HepG2 (cell line): ENCODE measurements around the gene ACSL3. TPM values are rescaled to one million over a fixed set of nuclear protein-coding genes. Genes with fewer than 3 reads are reported as not detected.

ENCODE experiments used
- BCL6 ChIP-seq: IDR thresholded peaks from 2 replicates; pipeline ENCODE4 v1.6.1; 2016; ENCODE audit warnings: missing genetic modification reagents, missing compliant biosample characterization
- BRCA1 ChIP-seq: sonication (generic); formaldehyde crosslinking; IDR thresholded peaks from 2 replicates; pipeline ENCODE4 v1.4.0; 2020; ENCODE audit warnings: missing genetic modification reagents
- GABPA ChIP-seq, 2 experiments: IDR thresholded peaks; 2 replicates each; pipeline ENCODE4 v1.6.1; 2011 to 2016; ENCODE audit warnings: low read depth in 2 of 2, low read length in 1 of 2, missing biosample characterization in 1 of 2, missing genetic modification characterization in 1 of 2
- HHEX ChIP-seq: IDR thresholded peaks from 2 replicates; pipeline ENCODE4 v1.6.1; 2016; ENCODE audit warnings: control low read depth
- IRF2 ChIP-seq: IDR thresholded peaks from 2 replicates; pipeline ENCODE4 v1.6.1; 2018; ENCODE audit warnings: missing genetic modification reagents, missing compliant biosample characterization
- SALL2 ChIP-seq: sonication (generic); formaldehyde crosslinking; IDR thresholded peaks from 2 replicates; pipeline ENCODE4 v1.8.1; 2023; ENCODE audit warnings: mild to moderate bottlenecking, missing genetic modification reagents, inconsistent platforms
- TBX2 ChIP-seq: sonication (generic); formaldehyde crosslinking; IDR thresholded peaks from 2 replicates; pipeline ENCODE4 v1.5.0; 2020; ENCODE audit warnings: missing genetic modification reagents, mild to moderate bottlenecking, borderline replicate concordance
- THYN1 ChIP-seq: sonication (generic); formaldehyde crosslinking; IDR thresholded peaks from 2 replicates; pipeline ENCODE4 v1.8.1; 2023; ENCODE audit warnings: low read depth, mild to moderate bottlenecking, moderate library complexity, missing genetic modification reagents, borderline replicate concordance
- ZBTB38 ChIP-seq: sonication (generic); formaldehyde crosslinking; IDR thresholded peaks from 2 replicates; pipeline ENCODE4 v1.5.1; 2020; ENCODE audit warnings: mild to moderate bottlenecking, missing genetic modification reagents
- ZNF224 ChIP-seq: sonication (generic); formaldehyde crosslinking; IDR thresholded peaks from 2 replicates; pipeline ENCODE4 v1.5.0; 2020; ENCODE audit warnings: mild to moderate bottlenecking, missing genetic modification reagents
- ZNF264 ChIP-seq: sonication (generic); formaldehyde crosslinking; IDR thresholded peaks from 2 replicates; pipeline ENCODE4 v1.4.0; 2020; ENCODE audit warnings: missing genetic modification reagents
- ZNF607 ChIP-seq: sonication (generic); formaldehyde crosslinking; IDR thresholded peaks from 2 replicates; pipeline ENCODE4 v1.5.1; 2020; ENCODE audit warnings: missing genetic modification reagents, mild to moderate bottlenecking, borderline replicate concordance
- ZSCAN29 ChIP-seq: sonication (generic); formaldehyde crosslinking; conservative IDR thresholded peaks from 2 replicates; pipeline ENCODE4 v1.4.0; 2020; ENCODE audit warnings: mild to moderate bottlenecking, missing genetic modification reagents
- polyA plus RNA-seq, 8 experiments: library from polyadenylated mRNA; depleted of rRNA in 3 of 8; stranded (reverse) in 7 of 8; unstranded in 1 of 8; fragments of >200 nt; fragmentation: Illumina TruSeq in 4 of 8; extraction: Trizol in 4 of 8; gene quantifications; 2 replicates each; pipeline versions ENCODE4 v1.2.1 to v1.2.3, GENCODE V29; 2011 to 2016; ENCODE audit warnings: low read depth in 4 of 8, missing spikeins in 1 of 8, mixed read lengths in 1 of 8; ENCODE audit not compliant: insufficient read depth in 1 of 8
- total RNA-seq, 5 experiments: library from RNA; depleted of rRNA; stranded (reverse); fragments of >200 nt; fragmentation: Illumina TruSeq; extraction: Trizol; gene quantifications; 2 replicates each; pipeline ENCODE4 v1.2.3, GENCODE V29; 2016; ENCODE audit warnings: low read depth in 1 of 5
- TF ChIP-seq, protein P1 (sequence below): sonication (generic); formaldehyde crosslinking; IDR thresholded peaks from 2 replicates; pipeline ENCODE4 v1.5.0; 2020; ENCODE audit warnings: mild to moderate bottlenecking, missing genetic modification reagents, borderline replicate concordance
- TF ChIP-seq, protein P2 (sequence below): sonication (generic); formaldehyde crosslinking; IDR thresholded peaks from 2 replicates; pipeline ENCODE4 v1.8.1; 2022; ENCODE audit warnings: low read depth, mild to moderate bottlenecking, missing genetic modification reagents
- TF ChIP-seq, protein P3 (sequence below): IDR thresholded peaks from 2 replicates; pipeline ENCODE4 v1.6.1; 2016; ENCODE audit warnings: low read depth
- TF ChIP-seq, protein P4 (sequence below): IDR thresholded peaks from 2 replicates; pipeline ENCODE4 v1.6.1; 2016

ACSL3 gene
- total and polyA plus RNA-seq, 2 of the 13 experiments (the other 11 are each of a cell fraction or from before 2014, with no cell fraction given): 305 to 365 TPM

- TF ChIP-seq, protein P1, sequence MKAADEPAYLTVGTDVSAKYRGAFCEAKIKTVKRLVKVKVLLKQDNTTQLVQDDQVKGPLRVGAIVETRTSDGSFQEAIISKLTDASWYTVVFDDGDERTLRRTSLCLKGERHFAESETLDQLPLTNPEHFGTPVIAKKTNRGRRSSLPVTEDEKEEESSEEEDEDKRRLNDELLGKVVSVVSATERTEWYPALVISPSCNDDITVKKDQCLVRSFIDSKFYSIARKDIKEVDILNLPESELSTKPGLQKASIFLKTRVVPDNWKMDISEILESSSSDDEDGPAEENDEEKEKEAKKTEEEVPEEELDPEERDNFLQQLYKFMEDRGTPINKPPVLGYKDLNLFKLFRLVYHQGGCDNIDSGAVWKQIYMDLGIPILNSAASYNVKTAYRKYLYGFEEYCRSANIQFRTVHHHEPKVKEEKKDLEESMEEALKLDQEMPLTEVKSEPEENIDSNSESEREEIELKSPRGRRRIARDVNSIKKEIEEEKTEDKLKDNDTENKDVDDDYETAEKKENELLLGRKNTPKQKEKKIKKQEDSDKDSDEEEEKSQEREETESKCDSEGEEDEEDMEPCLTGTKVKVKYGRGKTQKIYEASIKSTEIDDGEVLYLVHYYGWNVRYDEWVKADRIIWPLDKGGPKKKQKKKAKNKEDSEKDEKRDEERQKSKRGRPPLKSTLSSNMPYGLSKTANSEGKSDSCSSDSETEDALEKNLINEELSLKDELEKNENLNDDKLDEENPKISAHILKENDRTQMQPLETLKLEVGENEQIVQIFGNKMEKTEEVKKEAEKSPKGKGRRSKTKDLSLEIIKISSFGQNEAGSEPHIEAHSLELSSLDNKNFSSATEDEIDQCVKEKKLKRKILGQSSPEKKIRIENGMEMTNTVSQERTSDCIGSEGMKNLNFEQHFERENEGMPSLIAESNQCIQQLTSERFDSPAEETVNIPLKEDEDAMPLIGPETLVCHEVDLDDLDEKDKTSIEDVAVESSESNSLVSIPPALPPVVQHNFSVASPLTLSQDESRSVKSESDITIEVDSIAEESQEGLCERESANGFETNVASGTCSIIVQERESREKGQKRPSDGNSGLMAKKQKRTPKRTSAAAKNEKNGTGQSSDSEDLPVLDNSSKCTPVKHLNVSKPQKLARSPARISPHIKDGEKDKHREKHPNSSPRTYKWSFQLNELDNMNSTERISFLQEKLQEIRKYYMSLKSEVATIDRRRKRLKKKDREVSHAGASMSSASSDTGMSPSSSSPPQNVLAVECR (CRISPR knock-in tag): no peak; the same call in 1 of the 2 replicates
- TF ChIP-seq, protein P2, sequence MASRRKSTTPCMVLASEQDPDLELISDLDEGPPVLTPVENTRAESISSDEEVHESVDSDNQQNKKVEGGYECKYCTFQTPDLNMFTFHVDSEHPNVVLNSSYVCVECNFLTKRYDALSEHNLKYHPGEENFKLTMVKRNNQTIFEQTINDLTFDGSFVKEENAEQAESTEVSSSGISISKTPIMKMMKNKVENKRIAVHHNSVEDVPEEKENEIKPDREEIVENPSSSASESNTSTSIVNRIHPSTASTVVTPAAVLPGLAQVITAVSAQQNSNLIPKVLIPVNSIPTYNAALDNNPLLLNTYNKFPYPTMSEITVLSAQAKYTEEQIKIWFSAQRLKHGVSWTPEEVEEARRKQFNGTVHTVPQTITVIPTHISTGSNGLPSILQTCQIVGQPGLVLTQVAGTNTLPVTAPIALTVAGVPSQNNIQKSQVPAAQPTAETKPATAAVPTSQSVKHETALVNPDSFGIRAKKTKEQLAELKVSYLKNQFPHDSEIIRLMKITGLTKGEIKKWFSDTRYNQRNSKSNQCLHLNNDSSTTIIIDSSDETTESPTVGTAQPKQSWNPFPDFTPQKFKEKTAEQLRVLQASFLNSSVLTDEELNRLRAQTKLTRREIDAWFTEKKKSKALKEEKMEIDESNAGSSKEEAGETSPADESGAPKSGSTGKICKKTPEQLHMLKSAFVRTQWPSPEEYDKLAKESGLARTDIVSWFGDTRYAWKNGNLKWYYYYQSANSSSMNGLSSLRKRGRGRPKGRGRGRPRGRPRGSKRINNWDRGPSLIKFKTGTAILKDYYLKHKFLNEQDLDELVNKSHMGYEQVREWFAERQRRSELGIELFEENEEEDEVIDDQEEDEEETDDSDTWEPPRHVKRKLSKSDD (CRISPR knock-in tag): no peak
- TF ChIP-seq GABPA (IDR thresholded peaks at IDR 0.05; ENCODE audit: low read depth, low read length) (no peak), GABPA (CRISPR knock-in tag; IDR thresholded peaks at IDR 0.05; ENCODE audit: low read depth) (peak; percentile 58), ZBTB38 (no peak), ZNF264 (CRISPR knock-in tag) (peak; percentile 79), SALL2 (CRISPR knock-in tag) (no peak), THYN1 (CRISPR knock-in tag) (0 out of 2 replicates have a peak, but pooled peaks have one; percentile 48), BCL6 (peak; percentile 95), HHEX (no peak), IRF2 (CRISPR knock-in tag) (peak; percentile 54; the same call in 1 of the 2 replicates), ZNF607 (no peak; the same call in 1 of the 2 replicates), ZNF224 (CRISPR knock-in tag) (no peak), ZSCAN29 (CRISPR knock-in tag) (peak; percentile 76; the same call in 1 of the 2 replicates), TBX2 (CRISPR knock-in tag) (peak; percentile 58; the same call in 1 of the 2 replicates), BRCA1 (CRISPR knock-in tag) (peak; percentile 83; the same call in 1 of the 2 replicates)
- TF ChIP-seq, protein P3, sequence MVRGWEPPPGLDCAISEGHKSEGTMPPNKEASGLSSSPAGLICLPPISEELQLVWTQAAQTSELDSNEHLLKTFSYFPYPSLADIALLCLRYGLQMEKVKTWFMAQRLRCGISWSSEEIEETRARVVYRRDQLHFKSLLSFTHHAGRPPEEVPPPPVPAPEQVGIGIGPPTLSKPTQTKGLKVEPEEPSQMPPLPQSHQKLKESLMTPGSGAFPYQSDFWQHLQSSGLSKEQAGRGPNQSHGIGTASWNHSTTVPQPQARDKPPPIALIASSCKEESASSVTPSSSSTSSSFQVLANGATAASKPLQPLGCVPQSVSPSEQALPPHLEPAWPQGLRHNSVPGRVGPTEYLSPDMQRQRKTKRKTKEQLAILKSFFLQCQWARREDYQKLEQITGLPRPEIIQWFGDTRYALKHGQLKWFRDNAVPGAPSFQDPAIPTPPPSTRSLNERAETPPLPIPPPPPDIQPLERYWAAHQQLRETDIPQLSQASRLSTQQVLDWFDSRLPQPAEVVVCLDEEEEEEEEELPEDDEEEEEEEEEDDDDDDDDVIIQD: peak; percentile 74; the same call in 1 of the 2 replicates
- TF ChIP-seq, protein P4, sequence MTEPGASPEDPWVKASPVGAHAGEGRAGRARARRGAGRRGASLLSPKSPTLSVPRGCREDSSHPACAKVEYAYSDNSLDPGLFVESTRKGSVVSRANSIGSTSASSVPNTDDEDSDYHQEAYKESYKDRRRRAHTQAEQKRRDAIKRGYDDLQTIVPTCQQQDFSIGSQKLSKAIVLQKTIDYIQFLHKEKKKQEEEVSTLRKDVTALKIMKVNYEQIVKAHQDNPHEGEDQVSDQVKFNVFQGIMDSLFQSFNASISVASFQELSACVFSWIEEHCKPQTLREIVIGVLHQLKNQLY (CRISPR knock-in tag): peak; percentile 55; the same call in 1 of the 2 replicates
Measured at GRCh38 chr2:222842491-222843174, 18.2 kb upstream of the ACSL3 start (continued).
